Mammary epithelial cell (primary cell): Measurements from ENCODE around the gene CCDC83.

Experiments
- CTCF ChIP-seq, 2 donors: IDR thresholded peaks in 1 of 2; conservative IDR thresholded peaks in 1 of 2; 2 replicates each; pipeline ENCODE4 v1.5.1; 2011 to 2012; ENCODE audit warnings: inconsistent platforms in 2 of 2, low read length in 2 of 2, mild to moderate bottlenecking in 2 of 2, control low read depth in 1 of 2, low read depth in 1 of 2; ENCODE audit not compliant: insufficient read depth in 1 of 2; ENCODE audit errors: extremely low read depth in 1 of 2
- EZH2 ChIP-seq: IDR thresholded peaks from 2 replicates; pipeline ENCODE4 v1.6.1; 2012; ENCODE audit warnings: low read length, inconsistent platforms, borderline replicate concordance

- TF ChIP-seq CTCF (conservative IDR thresholded peaks at IDR 0.05 in 1 of 2, IDR thresholded peaks at IDR 0.05 in 1 of 2; ENCODE audit: extremely low read depth in 1 of 2, insufficient read depth in 1 of 2, low read depth in 1 of 2, low read length in 2 of 2) (no peak), EZH2 (no peak)
Measured at GRCh38 chr11:85828640-85828978, 26.6 kb upstream of the CCDC83 start.
